GM21717 (cell line): ENCODE measurements around the gene PPCS.
"Not testable (repeated sequence)": the region's sequence is repeated elsewhere in the genome, so short reads cannot be mapped to it uniquely, and the experiment has no call there.

Experiments
- ATAC-seq: cut with Tn5 transposase; IDR thresholded peaks from one replicate; pipeline ENCODE4 v1.9.1; 2021; ENCODE audit warnings: mild to moderate bottlenecking, moderate library complexity; ENCODE audit not compliant: unreplicated experiment

Gene PPCS

GRCh38 chr1:42450061-42450460 lies 6.3 kb upstream of the PPCS start:
- ATAC-seq = no peak

- no peak for ATAC-seq
Observed at GRCh38 chr1:42453386-42453785, 3.0 kb upstream of the PPCS start.

GRCh38 chr1:42454403-42454802 lies 1.9 kb upstream of the PPCS start:
- no peak for ATAC-seq

- ATAC-seq = peak; percentile 53
Observed at GRCh38 chr1:42456754-42457089, 379 bp downstream of the PPCS start.

- ATAC-seq = no peak
Observed at GRCh38 chr1:42461196-42461595, 4.9 kb downstream of the PPCS start.

- peak; percentile 96 for ATAC-seq
Observed at GRCh38 chr1:42462828-42463763, 6.8 kb downstream of the PPCS start, which contains the start of gene CCDC30. Gene CCDC30, plus strand, starts transcription at chr1:42463286. Its CDS starts 17,266 bp downstream, at chr1:42480552.

GRCh38 chr1:42463921-42464320 lies 7.6 kb downstream of the PPCS start:
- ATAC-seq = no peak

GRCh38 chr1:42466030-42466429 lies 9.7 kb downstream of the PPCS start:
- no peak for ATAC-seq

GRCh38 chr1:42469727-42470126 lies 13.4 kb downstream of the PPCS start:
- ATAC-seq = no peak

- no peak for ATAC-seq
Observed at GRCh38 chr1:42476605-42477004, 20.3 kb downstream of the PPCS start.

GRCh38 chr1:42477354-42477753 lies 21.0 kb downstream of the PPCS start:
- ATAC-seq = not testable (repeated sequence)

- ATAC-seq = no peak
Observed at GRCh38 chr1:42477775-42478174, 21.4 kb downstream of the PPCS start.

GRCh38 chr1:42479621-42480020 lies 23.3 kb downstream of the PPCS start:
- no peak for ATAC-seq

GRCh38 chr1:42480921-42481320 lies 24.6 kb downstream of the PPCS start:
- no peak for ATAC-seq

- no peak for ATAC-seq
Observed at GRCh38 chr1:42482635-42483153, 26.4 kb downstream of the PPCS start.

GRCh38 chr1:42484382-42484781 lies 28.0 kb downstream of the PPCS start:
- no peak for ATAC-seq

GRCh38 chr1:42490237-42490636 lies 33.9 kb downstream of the PPCS start:
- ATAC-seq = no peak

- not testable (repeated sequence) for ATAC-seq
Observed at GRCh38 chr1:42502031-42502430, 45.7 kb downstream of the PPCS start.

- no peak for ATAC-seq
Observed at GRCh38 chr1:42504535-42505128, 48.3 kb downstream of the PPCS start.

GRCh38 chr1:42506576-42506975 lies 50.2 kb downstream of the PPCS start:
- ATAC-seq = no peak
